Activated CD4-positive, alpha-beta T cell treated with anti-CD3 and anti-CD28 coated beads, Interleukin-2, amount 10 ng/mL, durations not matched to agents 24 days and 14 days (primary cell): ENCODE data around the gene GSC2. TPM values are rescaled to one million over a fixed set of nuclear protein-coding genes. Genes with fewer than 3 reads are reported as not detected.

Experiments
- DNase-seq: peaks from one replicate; pipeline ENCODE4 v3.0.0; 2022
- H3K27ac Mint-ChIP-seq: one replicate; pipeline ENCODE4 v1.8.0; 2022; ENCODE audit warnings: mild to moderate bottlenecking, mixed read lengths
- H3K27me3 Mint-ChIP-seq: one replicate; pipeline ENCODE4 v1.8.0; 2022; ENCODE audit warnings: mixed read lengths
- H3K36me3 Mint-ChIP-seq: one replicate; pipeline ENCODE4 v1.8.0; 2022; ENCODE audit warnings: low read depth, mild to moderate bottlenecking, mixed read lengths
- H3K4me1 Mint-ChIP-seq: one replicate; pipeline ENCODE4 v1.8.0; 2021; ENCODE audit warnings: mixed read lengths
- H3K4me3 Mint-ChIP-seq: one replicate; pipeline ENCODE4 v1.8.0; 2022; ENCODE audit warnings: mild to moderate bottlenecking, moderate library complexity, mixed read lengths
- H3K9me3 Mint-ChIP-seq: one replicate; pipeline ENCODE4 v1.8.0; 2021; ENCODE audit warnings: mixed read lengths
- intact Hi-C: fragments of 100-400 bp; cut with micrococcal nuclease; formaldehyde crosslinking; loops from one replicate; pipeline ENCODE4 v1.15.1; 2023
- total RNA-seq: library from RNA; stranded (reverse); gene quantifications from 2 replicates; pipeline ENCODE4 v1.2.3, GENCODE V29; 2022

The GSC2 gene
- total RNA-seq, 1 donor from 2014 or later = not detected

DNA sequence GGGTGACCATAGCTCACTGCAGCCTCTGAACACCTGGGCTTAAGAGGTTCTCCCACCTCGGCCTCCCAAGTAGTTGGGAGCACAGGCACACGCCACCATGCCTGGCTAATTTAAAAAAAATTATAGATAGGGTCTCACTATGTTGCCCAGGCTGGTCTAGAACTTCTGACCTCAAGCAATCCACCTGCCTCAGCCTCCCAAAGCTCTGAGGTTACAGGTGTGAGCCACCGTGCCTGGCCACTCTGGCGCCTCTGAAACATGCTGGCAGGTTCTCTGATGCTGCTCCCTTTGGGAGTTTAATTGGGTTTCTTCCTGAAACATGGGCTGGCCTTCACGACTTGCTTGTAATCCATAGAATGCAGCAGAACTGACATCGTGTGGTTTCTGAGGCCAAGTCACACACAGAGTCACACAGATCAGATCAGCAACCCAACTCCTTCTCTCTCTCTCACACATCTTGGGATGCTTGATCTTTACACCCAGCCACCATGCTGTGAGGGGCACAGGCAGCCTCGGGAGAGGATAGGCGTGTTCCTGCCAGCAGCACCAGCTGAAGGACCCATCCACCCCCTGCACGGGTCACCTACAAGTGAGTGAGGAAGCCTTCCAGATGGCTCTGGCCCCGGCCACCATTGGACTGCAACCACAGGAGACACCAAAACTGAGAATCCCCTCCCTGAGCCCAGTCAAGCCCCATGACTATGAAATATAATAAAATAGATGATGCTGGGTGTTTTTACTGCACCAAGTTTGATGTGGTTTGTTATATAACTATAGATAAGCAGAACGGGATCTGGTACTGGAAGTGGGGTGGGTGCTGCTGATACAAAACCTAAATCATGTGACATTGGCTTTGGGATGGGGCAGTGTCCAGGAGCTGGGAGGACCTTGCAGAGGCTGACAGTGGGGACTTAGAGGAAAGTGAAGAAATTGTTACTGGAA is 3.1 kb upstream of the GSC2 start:
- Mint-ChIP-seq H3K4me1 (peaks cover 3% of the 10 kb centered on the region), H3K27me3 (peaks cover 39% of the 10 kb centered on the region), H3K27ac (no peak overlapping the region), H3K9me3 (no peaks in the 10 kb centered on the region), H3K4me3 (no peak overlapping the region), H3K36me3 (peaks cover 4% of the 10 kb centered on the region)
- no peak for DNase-seq
- intact Hi-C loops = no loop called here

DNA sequence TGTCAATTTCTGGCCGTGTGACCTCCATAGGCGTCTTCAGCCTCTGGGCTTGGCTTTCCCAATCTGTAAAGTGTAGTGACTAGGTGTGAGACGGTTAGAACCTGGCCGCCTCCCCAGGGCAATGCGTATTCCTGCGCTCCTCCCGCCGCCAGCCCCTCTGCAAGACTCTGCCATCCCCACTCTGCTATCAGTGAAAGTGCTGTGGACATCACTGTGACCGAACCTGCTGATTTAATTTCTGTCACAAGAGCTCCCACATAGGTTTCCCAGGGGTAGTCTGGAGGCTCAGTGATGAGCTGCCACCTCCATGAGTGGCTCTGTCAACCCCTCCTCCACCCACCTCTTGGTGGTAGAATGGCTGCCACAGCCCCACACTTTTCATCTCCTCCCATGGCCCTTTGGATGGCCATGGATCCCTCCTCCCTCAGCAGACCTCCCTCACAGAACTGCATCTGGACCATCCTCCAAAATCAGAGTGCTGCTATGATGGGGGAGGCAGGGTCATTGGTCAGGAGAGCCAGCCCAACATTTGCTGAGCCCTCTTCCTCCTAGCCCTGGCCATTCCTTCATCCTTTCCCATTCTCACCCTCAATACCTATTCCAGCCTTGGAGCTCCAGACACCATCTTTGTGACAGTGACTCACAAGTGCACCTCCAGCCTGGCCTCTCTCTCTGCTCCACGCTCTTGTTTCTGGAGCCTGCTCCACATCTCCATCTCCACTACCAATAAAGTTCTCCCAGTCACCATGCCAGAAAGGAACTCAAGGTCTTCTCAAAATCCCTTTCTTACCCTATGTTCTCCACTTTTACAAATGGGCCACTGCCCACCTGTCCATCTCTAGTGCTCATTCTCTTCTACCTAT is 1.5 kb upstream of the GSC2 start:
- Mint-ChIP-seq H3K27me3 (peaks cover 56% of the 10 kb centered on the region), H3K27ac (no peak overlapping the region), H3K9me3 (no peaks in the 10 kb centered on the region), H3K4me1 (peaks cover 3% of the 10 kb centered on the region), H3K36me3 (peaks cover 4% of the 10 kb centered on the region), H3K4me3 (peak overlapping the region; percentile 81)
- DNase-seq = no peak
- intact Hi-C loops = no loop called here

DNA sequence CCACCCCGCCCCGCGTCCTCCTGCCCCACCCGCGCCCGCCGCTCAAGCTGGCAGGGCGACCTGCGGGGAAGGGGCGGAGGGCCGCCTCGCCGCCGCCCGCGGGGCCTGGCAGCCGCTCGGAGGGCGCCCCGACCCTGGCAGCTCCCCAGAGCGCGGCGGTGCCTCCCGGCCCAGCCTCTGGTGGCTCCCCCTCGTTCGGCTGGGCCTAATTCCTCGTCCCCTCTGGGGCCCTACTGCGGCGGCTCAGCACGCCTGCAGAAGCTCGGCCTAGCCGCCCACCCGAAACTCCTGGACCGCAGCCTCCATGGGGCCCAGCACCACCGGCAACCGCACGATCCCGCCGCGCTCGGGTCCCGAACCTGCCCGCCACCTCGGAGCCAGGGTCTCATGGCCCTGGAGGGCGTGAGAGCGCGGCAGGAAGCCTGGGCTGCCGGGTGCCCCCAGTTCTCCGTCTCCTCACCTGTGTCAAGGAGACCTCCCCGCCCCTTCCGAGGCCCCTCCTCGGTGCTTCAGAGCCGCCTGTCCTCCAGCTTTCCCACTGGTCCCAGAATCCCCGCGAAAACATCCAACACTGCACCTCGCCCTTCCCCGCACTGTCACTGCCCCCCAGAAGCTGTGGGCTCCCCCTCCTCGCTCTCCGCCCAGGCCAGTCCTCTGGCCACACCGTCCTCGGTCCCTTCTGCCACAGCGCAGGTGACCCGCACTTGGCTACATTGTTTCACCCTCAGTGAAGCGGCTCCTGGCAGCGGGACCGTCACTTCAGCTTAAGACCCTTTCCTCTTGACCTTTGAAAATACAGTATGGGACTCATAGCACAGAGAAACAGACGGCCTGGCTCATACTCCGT is 613 bp upstream of the GSC2 start:
- intact Hi-C loops = no loop called here
- Mint-ChIP-seq H3K9me3 (no peaks in the 10 kb centered on the region), H3K27me3 (peaks cover 54% of the 10 kb centered on the region), H3K4me3 (peak overlapping the region; percentile 81), H3K4me1 (peaks cover 3% of the 10 kb centered on the region), H3K27ac (no peak overlapping the region), H3K36me3 (peaks cover 4% of the 10 kb centered on the region)
- no peak for DNase-seq

DNA sequence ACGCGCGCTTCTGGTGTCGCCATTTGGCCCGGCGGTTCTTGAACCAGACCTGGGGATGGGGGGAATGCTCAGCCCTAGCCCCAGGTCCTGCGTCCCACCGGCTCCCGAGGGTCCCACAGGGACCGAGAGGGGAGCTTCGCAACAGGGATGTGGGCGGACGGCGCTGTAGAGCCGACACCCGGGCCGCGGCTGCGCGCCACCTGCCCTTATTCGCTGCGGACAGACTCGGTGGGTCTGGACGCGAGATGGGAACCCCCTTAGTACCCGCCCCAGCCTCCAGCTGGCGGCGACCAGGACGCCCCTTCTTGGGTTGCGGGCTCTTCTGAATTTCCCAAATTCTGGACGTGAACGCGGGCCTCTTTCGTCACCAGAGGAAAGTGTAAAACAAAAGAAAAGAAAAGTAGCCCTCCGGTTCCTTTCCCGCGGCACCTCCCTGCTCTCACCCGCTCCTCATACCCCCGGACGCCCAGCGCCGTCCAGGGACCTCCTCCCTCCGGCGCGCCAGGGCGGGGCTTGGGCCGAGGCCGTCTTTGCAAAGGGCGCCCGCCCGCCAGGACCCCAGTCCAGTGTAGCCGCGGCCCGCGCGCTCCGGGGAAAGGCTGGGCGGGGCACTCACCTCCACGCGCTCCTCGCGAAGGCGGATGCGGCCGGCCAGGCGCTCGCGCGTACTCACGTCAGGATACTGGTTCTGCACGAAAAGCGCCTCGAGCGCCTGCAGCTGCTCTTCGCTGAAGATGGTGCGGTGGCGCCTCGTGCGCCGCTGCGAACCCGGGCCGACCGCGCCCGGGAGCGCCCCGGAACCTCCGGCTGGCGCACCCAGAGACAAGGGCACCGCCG is 827 bp downstream of the GSC2 start:
- peak; percentile 89 for DNase-seq
- no peak overlapping the region for H3K27ac Mint-ChIP-seq
- no peaks in the 10 kb centered on the region for H3K9me3 Mint-ChIP-seq
- intact Hi-C loops = no loop called here
- peaks cover 6% of the 10 kb centered on the region for H3K36me3 Mint-ChIP-seq
- peaks cover 50% of the 10 kb centered on the region for H3K27me3 Mint-ChIP-seq
- H3K4me1 Mint-ChIP-seq = peaks cover 8% of the 10 kb centered on the region
- H3K4me3 Mint-ChIP-seq = peak overlapping the region; percentile 47

GRCh38 chr22:19148417-19149046 is 1.6 kb downstream of the GSC2 start:
- Mint-ChIP-seq H3K36me3 (peaks cover 8% of the 10 kb centered on the region), H3K9me3 (no peaks in the 10 kb centered on the region), H3K27me3 (peaks cover 47% of the 10 kb centered on the region), H3K4me1 (peaks cover 13% of the 10 kb centered on the region), H3K27ac (no peak overlapping the region), H3K4me3 (no peak overlapping the region)
- DNase-seq = no peak
- intact Hi-C loops = no loop called here

- Mint-ChIP-seq H3K36me3 (peaks cover 8% of the 10 kb centered on the region), H3K27ac (no peak overlapping the region), H3K4me1 (peaks cover 16% of the 10 kb centered on the region), H3K27me3 (peaks cover 39% of the 10 kb centered on the region), H3K9me3 (no peaks in the 10 kb centered on the region), H3K4me3 (no peak overlapping the region)
- intact Hi-C loops = no loop called here
- DNase-seq = no peak
Observed at GRCh38 chr22:19147195-19147780, 2.8 kb downstream of the GSC2 start.

GRCh38 chr22:19146215-19146968 is 3.7 kb downstream of the GSC2 start:
- H3K36me3 Mint-ChIP-seq = peaks cover 14% of the 10 kb centered on the region
- intact Hi-C loops = no loop called here
- H3K9me3 Mint-ChIP-seq = no peaks in the 10 kb centered on the region
- peaks cover 31% of the 10 kb centered on the region for H3K27me3 Mint-ChIP-seq
- H3K4me1 Mint-ChIP-seq = peaks cover 16% of the 10 kb centered on the region
- no peak overlapping the region for H3K27ac Mint-ChIP-seq
- DNase-seq = no peak
- H3K4me3 Mint-ChIP-seq = no peak overlapping the region

GRCh38 chr22:19143967-19144400 is 6.1 kb downstream of the GSC2 start:
- DNase-seq = peak; percentile 85
- intact Hi-C loops = loop anchor here (1.0 to 5.0 kb wide), 6 partner anchors 22 to 973 kb away; partner anchors contain the start of genes DGCR2, HIRA, RANBP1 and TRMT2A
- H3K9me3 Mint-ChIP-seq = no peaks in the 10 kb centered on the region
- H3K4me3 Mint-ChIP-seq = peak overlapping the region; percentile 96
- H3K27ac Mint-ChIP-seq = peak overlapping the region; percentile 94
- H3K36me3 Mint-ChIP-seq = peaks cover 26% of the 10 kb centered on the region
- H3K4me1 Mint-ChIP-seq = peaks cover 13% of the 10 kb centered on the region
- H3K27me3 Mint-ChIP-seq = peaks cover 21% of the 10 kb centered on the region

GRCh38 chr22:19143212-19143611 is 6.9 kb downstream of the GSC2 start:
- H3K4me1 Mint-ChIP-seq = peaks cover 13% of the 10 kb centered on the region

GRCh38 chr22:19142394-19142793 is 7.7 kb downstream of the GSC2 start:
- no peak for DNase-seq
- peaks cover 13% of the 10 kb centered on the region for H3K4me1 Mint-ChIP-seq
- H3K9me3 Mint-ChIP-seq = no peaks in the 10 kb centered on the region
- intact Hi-C loops = loop anchor here (5.0 kb wide), 1 partner anchor 975 kb away; the partner anchor contains the start of genes RANBP1 and TRMT2A
- peaks cover 8% of the 10 kb centered on the region for H3K27me3 Mint-ChIP-seq
- peak overlapping the region; percentile 55 for H3K4me3 Mint-ChIP-seq
- peaks cover 31% of the 10 kb centered on the region for H3K36me3 Mint-ChIP-seq
- peak overlapping the region; percentile 58 for H3K27ac Mint-ChIP-seq

More at GRCh38 chr22:19143212-19143611, 6.9 kb downstream of the GSC2 start:
- Mint-ChIP-seq H3K27me3 (peaks cover 16% of the 10 kb centered on the region), H3K27ac (peak overlapping the region; percentile 39), H3K4me3 (peak overlapping the region; percentile 96), H3K36me3 (peaks cover 29% of the 10 kb centered on the region), H3K9me3 (no peaks in the 10 kb centered on the region)
- DNase-seq = no peak
- intact Hi-C loops = loop anchor here (5.0 kb wide), 1 partner anchor 974 kb away; the partner anchor contains the start of genes RANBP1 and TRMT2A

- H3K4me3 Mint-ChIP-seq = no peak overlapping the region
- H3K27ac Mint-ChIP-seq = no peak overlapping the region
- no peak for DNase-seq
- H3K9me3 Mint-ChIP-seq = no peaks in the 10 kb centered on the region
- no peaks in the 10 kb centered on the region for H3K27me3 Mint-ChIP-seq
- H3K36me3 Mint-ChIP-seq = peaks cover 47% of the 10 kb centered on the region
- H3K4me1 Mint-ChIP-seq = peaks cover 13% of the 10 kb centered on the region
- intact Hi-C loops = loop anchor here (5.0 kb wide), 1 partner anchor 977 kb away; the partner anchor contains the start of genes RANBP1 and TRMT2A
Observed at GRCh38 chr22:19139974-19140373, 10.1 kb downstream of the GSC2 start.
